ENCODE results near the gene STK32C. TPM values are rescaled to one million over a fixed set of nuclear protein-coding genes. Genes with fewer than 3 reads are reported as not detected.

Gene STK32C
- total and polyA plus RNA-seq, 7 donors = 3.6 to 11.7 (median 6.6) TPM

DNA sequence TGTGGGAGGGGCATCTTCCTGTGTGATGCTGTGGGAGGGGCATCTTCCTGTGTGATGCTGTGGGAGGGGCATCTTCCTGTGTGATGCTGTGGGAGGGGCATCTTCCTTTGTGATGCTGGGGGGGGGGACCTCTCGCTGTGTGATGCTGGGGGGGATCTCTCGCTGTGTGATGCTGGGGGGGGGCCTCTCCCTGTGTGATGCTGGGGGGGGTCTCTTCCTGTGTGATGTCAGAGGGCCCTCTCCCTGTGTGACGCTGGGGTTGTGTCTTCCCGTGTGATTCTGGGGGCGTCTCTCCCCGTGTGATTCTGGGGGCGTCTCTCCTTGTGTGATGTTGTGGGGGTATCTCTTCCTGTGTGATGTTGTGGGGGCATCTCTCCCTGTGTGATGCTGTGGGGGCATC lies 148.9 kb downstream of the STK32C start:
- peak in 1 of 2 donors; percentile 2 for DNase-seq
- intact Hi-C loops (cut with DNase I) = no loop called here
- ATAC-seq = no peak
- no peaks in the 10 kb centered on the region for H3K27me3 ChIP-seq (ENCODE audit: insufficient read depth in 3 of 3, low read length in 2 of 3)
- 82 to 93% (median 86%) methylated on average over 6 to 7 of the region's 7 CpGs for WGBS, 3 donors
- no peak overlapping the region for H3K4me3 ChIP-seq
- H3K27ac ChIP-seq = no peak overlapping the region
- no peaks in the 10 kb centered on the region for H3K9me3 ChIP-seq
- peaks cover 20% of the 10 kb centered on the region for H3K4me1 ChIP-seq
- TF ChIP-seq, protein P1, sequence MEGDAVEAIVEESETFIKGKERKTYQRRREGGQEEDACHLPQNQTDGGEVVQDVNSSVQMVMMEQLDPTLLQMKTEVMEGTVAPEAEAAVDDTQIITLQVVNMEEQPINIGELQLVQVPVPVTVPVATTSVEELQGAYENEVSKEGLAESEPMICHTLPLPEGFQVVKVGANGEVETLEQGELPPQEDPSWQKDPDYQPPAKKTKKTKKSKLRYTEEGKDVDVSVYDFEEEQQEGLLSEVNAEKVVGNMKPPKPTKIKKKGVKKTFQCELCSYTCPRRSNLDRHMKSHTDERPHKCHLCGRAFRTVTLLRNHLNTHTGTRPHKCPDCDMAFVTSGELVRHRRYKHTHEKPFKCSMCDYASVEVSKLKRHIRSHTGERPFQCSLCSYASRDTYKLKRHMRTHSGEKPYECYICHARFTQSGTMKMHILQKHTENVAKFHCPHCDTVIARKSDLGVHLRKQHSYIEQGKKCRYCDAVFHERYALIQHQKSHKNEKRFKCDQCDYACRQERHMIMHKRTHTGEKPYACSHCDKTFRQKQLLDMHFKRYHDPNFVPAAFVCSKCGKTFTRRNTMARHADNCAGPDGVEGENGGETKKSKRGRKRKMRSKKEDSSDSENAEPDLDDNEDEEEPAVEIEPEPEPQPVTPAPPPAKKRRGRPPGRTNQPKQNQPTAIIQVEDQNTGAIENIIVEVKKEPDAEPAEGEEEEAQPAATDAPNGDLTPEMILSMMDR (IDR thresholded peaks at IDR 0.05) = no peak
- peaks cover 0 to 5% of the 10 kb centered on the region in 2 donors for H3K36me3 ChIP-seq (ENCODE audit: insufficient read depth in 1 of 2, low read depth in 1 of 2)

DNA sequence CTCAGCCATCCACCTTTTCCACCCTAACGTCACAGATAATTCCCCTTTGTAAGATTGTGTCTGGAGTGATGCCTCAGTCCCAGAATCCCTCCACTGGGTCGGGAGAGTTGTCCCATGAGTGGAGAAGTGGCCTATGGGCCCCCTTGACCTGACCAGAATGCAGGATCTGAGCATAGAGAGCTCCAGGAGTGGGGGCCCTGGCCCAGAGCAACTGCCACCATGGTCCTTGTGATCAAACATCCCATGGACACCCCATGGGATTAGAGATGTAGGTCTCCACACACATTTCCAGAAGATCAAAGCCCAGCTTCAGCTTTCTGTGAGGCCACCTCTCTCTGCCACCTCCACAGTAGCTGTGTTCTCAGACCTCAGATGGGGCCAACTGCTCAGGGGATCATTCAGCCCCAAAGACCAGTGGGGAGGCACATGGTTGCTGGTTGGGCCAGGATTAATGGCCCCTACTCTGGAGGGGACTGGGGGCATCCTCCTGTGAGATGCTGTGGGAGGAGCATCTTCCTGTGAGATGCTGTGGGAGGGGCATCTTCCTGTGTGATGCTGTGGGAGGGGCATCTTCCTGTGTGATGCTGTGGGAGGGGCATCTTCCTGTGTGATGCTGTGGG lies 149.5 kb downstream of the STK32C start:
- TF ChIP-seq, protein P1 (IDR thresholded peaks at IDR 0.05) = no peak
- peaks cover 14% of the 10 kb centered on the region for H3K4me1 ChIP-seq
- no peak overlapping the region for H3K4me3 ChIP-seq
- no peak for ATAC-seq
- H3K27ac ChIP-seq = no peak overlapping the region
- DNase-seq = peak; percentile 5 to 32
- intact Hi-C loops (cut with DNase I) = no loop called here
- H3K9me3 ChIP-seq = no peaks in the 10 kb centered on the region
- WGBS, 3 donors = 32 to 50% (median 48%) methylated on average over 2 of the region's 2 CpGs
- H3K36me3 ChIP-seq (ENCODE audit: insufficient read depth in 1 of 2, low read depth in 1 of 2) = peaks cover 0 to 6% of the 10 kb centered on the region in 2 donors
- no peaks in the 10 kb centered on the region for H3K27me3 ChIP-seq (ENCODE audit: insufficient read depth in 3 of 3, low read length in 2 of 3)

Other genes with a start within 250 kb of the STK32C start
- 1 to 10 TPM in 1 of 4 donors, under 1 TPM in 3; 0.49 to 1.7 (median 0.54) TPM for gene JAKMIP3, start 242.0 kb downstream of the STK32C start, total RNA-seq
- under 1 TPM; 0.12 to 0.86 (median 0.37) TPM for gene JAKMIP3, start 242.0 kb downstream of the STK32C start, polyA plus RNA-seq
- 1 to 10 TPM in 1 of 4 donors, under 1 TPM in 3; 0.82 to 1.4 (median 0.85) TPM for gene DPYSL4, start 121.0 kb downstream of the STK32C start, total RNA-seq
- gene DPYSL4, start 121.0 kb downstream of the STK32C start, polyA plus RNA-seq = under 1 TPM; 0.30 to 0.39 (median 0.36) TPM
- gene LRRC27, start 24.2 kb upstream of the STK32C start, total RNA-seq = 1 to 10 TPM; 2.2 to 2.9 (median 2.4) TPM
- gene LRRC27, start 24.2 kb upstream of the STK32C start, polyA plus RNA-seq = 1 to 10 TPM; 2.3 to 8.3 (median 4.3) TPM
- gene PWWP2B, start 89.2 kb upstream of the STK32C start, total RNA-seq = 10 to 100 TPM; 14.5 to 25.0 (median 21.9) TPM
- gene PWWP2B, start 89.2 kb upstream of the STK32C start, polyA plus RNA-seq = 10 to 100 TPM; 18.6 to 35.2 (median 23.4) TPM
- gene INPP5A, start 229.8 kb upstream of the STK32C start, total RNA-seq = 10 to 100 TPM; 38.2 to 48.8 (median 42.2) TPM
- 10 to 100 TPM; 15.1 to 44.3 (median 29.5) TPM for gene INPP5A, start 229.8 kb upstream of the STK32C start, polyA plus RNA-seq